WTC11 (cell line): Measurements from ENCODE around the gene PITPNM3.

Experiments
- ELF4 ChIP-seq: sonication (generic); formaldehyde crosslinking; IDR thresholded peaks from 2 replicates; pipeline ENCODE4 v1.8.1; 2022; ENCODE audit warnings: low read depth, mild to moderate bottlenecking, moderate library complexity, missing genetic modification reagents
- SP1 ChIP-seq: sonication (generic); formaldehyde crosslinking; conservative IDR thresholded peaks from 2 replicates; pipeline ENCODE4 v1.8.1; 2022; ENCODE audit warnings: missing genetic modification reagents
- TP53 ChIP-seq: sonication (generic); formaldehyde crosslinking; IDR thresholded peaks from 2 replicates; pipeline ENCODE4 v1.8.1; 2023; ENCODE audit warnings: mild to moderate bottlenecking, missing genetic modification reagents
- ZNF121 ChIP-seq: sonication (generic); formaldehyde crosslinking; IDR thresholded peaks from 2 replicates; pipeline ENCODE4 v1.8.0; 2023; ENCODE audit warnings: missing genetic modification reagents
- ZNF423 ChIP-seq: fragments of 250-450 bp; sonication (Bioruptor Pico); IDR thresholded peaks from 2 replicates; pipeline ENCODE4 v2.1.2; 2022; ENCODE audit warnings: mild to moderate bottlenecking, moderate library complexity
- TF ChIP-seq, protein P1 (sequence below): fragments of 200-600 bp; IDR thresholded peaks from 2 replicates; pipeline ENCODE4 v1.8.0; 2022; ENCODE audit warnings: antibody characterized with exemption
- TF ChIP-seq, protein P2 (sequence below): sonication (generic); formaldehyde crosslinking; IDR thresholded peaks from 2 replicates; pipeline ENCODE4 v1.8.1; 2022; ENCODE audit warnings: low read depth, mild to moderate bottlenecking, moderate library complexity, missing genetic modification reagents, borderline replicate concordance
- TF ChIP-seq, protein P3 (sequence below): sonication (generic); formaldehyde crosslinking; IDR thresholded peaks from 2 replicates; pipeline ENCODE4 v1.8.1; 2023; ENCODE audit warnings: mild to moderate bottlenecking, missing genetic modification reagents

DNA sequence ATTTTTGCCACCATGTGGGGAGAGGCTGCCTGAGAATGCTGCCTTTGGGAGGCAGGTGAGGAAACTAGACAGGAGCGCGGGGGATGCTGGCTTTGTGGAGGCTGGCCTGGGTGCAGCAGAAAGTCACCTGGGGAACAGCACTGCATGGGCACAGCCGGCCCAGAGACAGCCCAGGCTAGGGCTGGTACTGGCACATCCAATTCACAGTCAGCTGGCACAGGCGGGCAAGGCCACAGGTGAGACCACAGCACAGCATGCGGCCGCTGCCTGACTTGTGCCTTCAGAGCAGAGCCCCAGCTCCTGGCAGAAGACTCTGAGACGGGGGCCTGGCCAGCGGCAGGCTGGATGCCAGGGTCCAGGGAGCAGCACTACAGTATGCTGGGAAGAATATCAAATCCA lies 16.6 kb upstream of the PITPNM3 start:
- TF ChIP-seq, protein P1, sequence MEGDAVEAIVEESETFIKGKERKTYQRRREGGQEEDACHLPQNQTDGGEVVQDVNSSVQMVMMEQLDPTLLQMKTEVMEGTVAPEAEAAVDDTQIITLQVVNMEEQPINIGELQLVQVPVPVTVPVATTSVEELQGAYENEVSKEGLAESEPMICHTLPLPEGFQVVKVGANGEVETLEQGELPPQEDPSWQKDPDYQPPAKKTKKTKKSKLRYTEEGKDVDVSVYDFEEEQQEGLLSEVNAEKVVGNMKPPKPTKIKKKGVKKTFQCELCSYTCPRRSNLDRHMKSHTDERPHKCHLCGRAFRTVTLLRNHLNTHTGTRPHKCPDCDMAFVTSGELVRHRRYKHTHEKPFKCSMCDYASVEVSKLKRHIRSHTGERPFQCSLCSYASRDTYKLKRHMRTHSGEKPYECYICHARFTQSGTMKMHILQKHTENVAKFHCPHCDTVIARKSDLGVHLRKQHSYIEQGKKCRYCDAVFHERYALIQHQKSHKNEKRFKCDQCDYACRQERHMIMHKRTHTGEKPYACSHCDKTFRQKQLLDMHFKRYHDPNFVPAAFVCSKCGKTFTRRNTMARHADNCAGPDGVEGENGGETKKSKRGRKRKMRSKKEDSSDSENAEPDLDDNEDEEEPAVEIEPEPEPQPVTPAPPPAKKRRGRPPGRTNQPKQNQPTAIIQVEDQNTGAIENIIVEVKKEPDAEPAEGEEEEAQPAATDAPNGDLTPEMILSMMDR = no peak
- no peak for TF ChIP-seq ZNF423 (CRISPR knock-in tag)
- TF ChIP-seq ELF4 (CRISPR knock-in tag) = no peak
- no peak for TF ChIP-seq TP53 (CRISPR knock-in tag)
- TF ChIP-seq, protein P2, sequence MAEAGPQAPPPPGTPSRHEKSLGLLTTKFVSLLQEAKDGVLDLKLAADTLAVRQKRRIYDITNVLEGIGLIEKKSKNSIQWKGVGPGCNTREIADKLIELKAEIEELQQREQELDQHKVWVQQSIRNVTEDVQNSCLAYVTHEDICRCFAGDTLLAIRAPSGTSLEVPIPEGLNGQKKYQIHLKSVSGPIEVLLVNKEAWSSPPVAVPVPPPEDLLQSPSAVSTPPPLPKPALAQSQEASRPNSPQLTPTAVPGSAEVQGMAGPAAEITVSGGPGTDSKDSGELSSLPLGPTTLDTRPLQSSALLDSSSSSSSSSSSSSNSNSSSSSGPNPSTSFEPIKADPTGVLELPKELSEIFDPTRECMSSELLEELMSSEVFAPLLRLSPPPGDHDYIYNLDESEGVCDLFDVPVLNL = no peak
- TF ChIP-seq ZNF121 (CRISPR knock-in tag) = no peak
- TF ChIP-seq, protein P3, sequence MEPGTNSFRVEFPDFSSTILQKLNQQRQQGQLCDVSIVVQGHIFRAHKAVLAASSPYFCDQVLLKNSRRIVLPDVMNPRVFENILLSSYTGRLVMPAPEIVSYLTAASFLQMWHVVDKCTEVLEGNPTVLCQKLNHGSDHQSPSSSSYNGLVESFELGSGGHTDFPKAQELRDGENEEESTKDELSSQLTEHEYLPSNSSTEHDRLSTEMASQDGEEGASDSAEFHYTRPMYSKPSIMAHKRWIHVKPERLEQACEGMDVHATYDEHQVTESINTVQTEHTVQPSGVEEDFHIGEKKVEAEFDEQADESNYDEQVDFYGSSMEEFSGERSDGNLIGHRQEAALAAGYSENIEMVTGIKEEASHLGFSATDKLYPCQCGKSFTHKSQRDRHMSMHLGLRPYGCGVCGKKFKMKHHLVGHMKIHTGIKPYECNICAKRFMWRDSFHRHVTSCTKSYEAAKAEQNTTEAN = no peak
- TF ChIP-seq SP1 (CRISPR knock-in tag) = no peak
